Lower leg skin (tissue), 3 donors: ENCODE data around the gene REPS1.
"Not testable (repeated sequence)": the region's sequence is repeated elsewhere in the genome, so short reads cannot be mapped to it uniquely, and the experiment has no call there.

Experiments
- POLR2A ChIP-seq, 2 donors: fragments of 450-650 bp; IDR thresholded peaks; one replicate each; pipeline ENCODE4 v1.6.1; 2016 to 2017; ENCODE audit warnings: antibody characterized with exemption in 2 of 2, mild to moderate bottlenecking in 1 of 2, moderate library complexity in 1 of 2
- TF ChIP-seq, protein P1 (sequence below), 3 donors: fragments of 450-650 bp; IDR thresholded peaks; one replicate each; pipeline ENCODE4 v1.5.1; 2016; ENCODE audit warnings: antibody characterized with exemption in 3 of 3, mild to moderate bottlenecking in 3 of 3, moderate library complexity in 2 of 3

DNA sequence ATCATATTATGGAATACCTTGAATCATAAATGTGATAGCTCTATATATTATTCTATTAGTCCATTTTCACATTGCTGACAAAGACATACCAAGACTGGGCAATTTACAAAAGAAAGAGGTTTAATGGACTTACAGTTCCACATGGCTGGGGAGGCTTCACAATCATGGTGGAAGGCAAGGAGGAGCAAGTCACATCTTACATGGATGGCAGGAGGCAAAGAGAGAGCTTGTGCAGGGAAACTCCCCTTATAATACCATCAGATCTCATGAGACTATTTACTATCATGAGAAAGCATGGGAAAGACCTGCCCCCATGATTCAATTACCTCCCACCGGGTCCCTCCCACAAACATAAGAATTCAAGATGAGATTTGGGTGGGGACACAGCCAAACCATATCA lies 51.2 kb downstream of the REPS1 start:
- TF ChIP-seq, protein P1, sequence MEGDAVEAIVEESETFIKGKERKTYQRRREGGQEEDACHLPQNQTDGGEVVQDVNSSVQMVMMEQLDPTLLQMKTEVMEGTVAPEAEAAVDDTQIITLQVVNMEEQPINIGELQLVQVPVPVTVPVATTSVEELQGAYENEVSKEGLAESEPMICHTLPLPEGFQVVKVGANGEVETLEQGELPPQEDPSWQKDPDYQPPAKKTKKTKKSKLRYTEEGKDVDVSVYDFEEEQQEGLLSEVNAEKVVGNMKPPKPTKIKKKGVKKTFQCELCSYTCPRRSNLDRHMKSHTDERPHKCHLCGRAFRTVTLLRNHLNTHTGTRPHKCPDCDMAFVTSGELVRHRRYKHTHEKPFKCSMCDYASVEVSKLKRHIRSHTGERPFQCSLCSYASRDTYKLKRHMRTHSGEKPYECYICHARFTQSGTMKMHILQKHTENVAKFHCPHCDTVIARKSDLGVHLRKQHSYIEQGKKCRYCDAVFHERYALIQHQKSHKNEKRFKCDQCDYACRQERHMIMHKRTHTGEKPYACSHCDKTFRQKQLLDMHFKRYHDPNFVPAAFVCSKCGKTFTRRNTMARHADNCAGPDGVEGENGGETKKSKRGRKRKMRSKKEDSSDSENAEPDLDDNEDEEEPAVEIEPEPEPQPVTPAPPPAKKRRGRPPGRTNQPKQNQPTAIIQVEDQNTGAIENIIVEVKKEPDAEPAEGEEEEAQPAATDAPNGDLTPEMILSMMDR (IDR thresholded peaks at IDR 0.05), result not testable (repeated sequence)
- not testable (repeated sequence) for TF ChIP-seq POLR2A (IDR thresholded peaks at IDR 0.05)
